MM.1S (cell line): ENCODE measurements around the gene CRYBB3.

Experiments used
- CTCF ChIP-seq: fragments of 300-600 bp; sonication (generic); IDR thresholded peaks from 2 replicates; pipeline ENCODE4 v1.5.1; 2016; ENCODE audit warnings: antibody characterized with exemption, low read length, mixed read lengths
- EZH2 ChIP-seq: fragments of 300-600 bp; sonication (generic); optimal IDR thresholded peaks from 2 replicates; pipeline ENCODE3; 2017; ENCODE audit warnings: low read depth, mild to moderate bottlenecking, antibody characterized with exemption, low read length, mixed read lengths
- EZH2phosphoT487 ChIP-seq: fragments of 300-600 bp; sonication (generic); IDR thresholded peaks from 2 replicates; pipeline ENCODE4 v1.6.1; 2018; ENCODE audit warnings: antibody characterized with exemption, low read length

- no peak for TF ChIP-seq CTCF
- TF ChIP-seq EZH2: no peak
- no peak for TF ChIP-seq EZH2phosphoT487
These were observed 6.2 kb downstream of the CRYBB3 start for GRCh38 chr22:25205847-25206246.
